Stimulated activated CD4-positive, alpha-beta T cell treated with anti-CD3 and anti-CD28 coated beads, TNF-alpha, amount 100 ng/mL, for 1 hour (primary cell): ENCODE data around the gene MRPS10.
"Not testable (repeated sequence)": the region's sequence is repeated elsewhere in the genome, so short reads cannot be mapped to it uniquely, and the experiment has no call there.

Experiments
- DNase-seq, 3 donors: peaks; one replicate each; pipeline ENCODE4 v3.0.0-alpha.2; 2020; ENCODE audit warnings: low read depth in 3 of 3, low spot score in 1 of 3

MRPS10 gene

DNA sequence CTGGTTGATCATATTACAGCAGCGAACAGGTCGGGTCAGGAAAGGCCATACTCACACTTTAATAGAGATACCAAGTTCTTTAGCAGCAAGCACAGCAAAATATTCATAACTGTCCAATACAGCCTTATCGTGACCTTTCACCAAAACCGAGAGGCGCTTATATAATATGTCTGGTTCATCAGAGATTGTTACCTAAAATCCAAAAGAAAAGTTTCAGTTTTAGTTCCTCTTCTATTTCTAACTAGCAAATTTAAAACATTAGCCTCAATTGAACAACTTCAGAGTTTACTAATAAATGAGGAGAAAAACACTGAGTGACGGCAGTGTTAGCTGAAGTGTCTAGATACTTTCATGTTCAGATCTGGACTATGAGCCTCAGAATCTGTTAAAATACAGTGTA, 5.9 kb downstream of the MRPS10 start:
- DNase-seq = no peak

DNA sequence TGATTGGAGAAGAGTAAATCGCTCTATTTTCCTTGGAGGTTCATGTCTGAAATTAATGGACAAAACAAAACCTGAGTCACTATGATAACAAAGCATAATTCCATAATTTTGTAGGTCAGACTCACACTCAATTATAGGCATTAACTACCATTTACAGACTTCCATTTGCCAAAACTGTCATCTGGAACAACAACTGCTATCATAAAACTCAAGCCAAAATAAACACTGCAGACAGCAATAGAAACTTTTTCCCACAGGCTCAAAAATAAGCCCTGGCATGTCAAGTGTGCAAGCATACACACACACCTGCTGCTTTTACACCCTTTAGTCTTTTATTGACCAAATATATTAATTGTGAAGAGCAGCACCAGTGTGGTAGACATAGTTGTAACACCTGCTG, 7.1 kb downstream of the MRPS10 start:
- no peak for DNase-seq

DNA sequence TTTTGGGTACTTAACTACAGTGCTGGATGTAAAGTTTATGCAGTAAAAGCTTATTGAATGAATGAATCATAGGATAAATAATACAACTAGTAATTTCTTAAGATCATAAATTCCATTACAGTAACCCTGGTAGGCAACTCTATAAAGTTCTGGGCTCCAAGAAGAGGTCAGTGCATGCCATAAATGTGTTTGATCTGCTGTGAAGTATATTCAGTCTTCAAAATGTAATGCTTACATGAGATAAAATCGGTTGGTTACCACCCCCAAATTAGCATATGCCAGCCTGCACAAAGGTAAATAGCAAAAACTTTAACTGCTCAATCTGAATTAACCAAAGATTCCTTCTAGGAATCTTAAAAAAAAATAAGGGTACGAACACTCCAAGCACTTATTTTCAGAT, 10.1 kb downstream of the MRPS10 start:
- not testable (repeated sequence) for DNase-seq

DNA sequence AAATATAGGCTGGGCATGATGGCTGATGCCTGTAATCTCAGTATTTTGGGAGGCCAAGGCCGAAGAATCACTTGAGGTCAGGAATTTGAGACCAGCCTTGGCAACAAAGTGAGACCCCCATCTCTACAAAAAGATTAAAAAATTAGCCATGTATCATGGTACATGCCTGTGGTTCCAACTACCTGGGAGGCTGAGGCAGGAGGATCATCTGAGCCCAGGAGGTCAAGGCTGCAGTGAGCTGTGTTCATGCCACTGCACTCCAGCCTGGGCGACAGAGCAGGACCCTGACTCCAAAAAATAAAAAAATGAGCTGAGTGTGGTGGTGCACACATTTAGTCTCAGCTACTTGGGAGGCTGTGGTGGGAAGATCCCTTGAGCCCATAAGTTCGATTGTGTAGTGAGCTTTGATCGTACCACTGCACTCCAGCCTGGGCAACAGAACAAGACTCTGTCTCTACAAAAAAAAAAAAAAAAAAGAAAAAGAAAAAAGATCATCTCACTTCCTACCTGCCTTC, 12.8 kb downstream of the MRPS10 start:
- no peak for DNase-seq

DNA sequence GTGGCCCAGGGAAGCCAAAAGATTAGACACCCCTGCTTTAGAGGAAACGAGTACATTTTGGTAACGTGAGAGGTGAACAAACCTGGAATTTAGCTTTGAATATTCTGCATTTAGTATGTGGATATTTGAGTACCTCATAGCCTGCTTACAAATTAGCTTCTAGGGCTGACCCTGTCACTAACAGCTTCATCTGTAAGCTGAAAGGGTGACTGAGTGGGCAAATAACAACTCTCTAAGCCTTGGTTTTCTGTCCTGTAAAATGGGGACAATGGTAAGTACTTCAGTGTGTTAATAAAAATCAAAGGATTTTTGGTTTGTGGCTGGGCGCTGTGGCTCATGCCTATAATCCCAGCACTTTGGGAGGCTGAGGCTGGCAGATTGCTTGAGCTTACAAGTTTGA, 14.5 kb downstream of the MRPS10 start:
- DNase-seq = no peak

DNA sequence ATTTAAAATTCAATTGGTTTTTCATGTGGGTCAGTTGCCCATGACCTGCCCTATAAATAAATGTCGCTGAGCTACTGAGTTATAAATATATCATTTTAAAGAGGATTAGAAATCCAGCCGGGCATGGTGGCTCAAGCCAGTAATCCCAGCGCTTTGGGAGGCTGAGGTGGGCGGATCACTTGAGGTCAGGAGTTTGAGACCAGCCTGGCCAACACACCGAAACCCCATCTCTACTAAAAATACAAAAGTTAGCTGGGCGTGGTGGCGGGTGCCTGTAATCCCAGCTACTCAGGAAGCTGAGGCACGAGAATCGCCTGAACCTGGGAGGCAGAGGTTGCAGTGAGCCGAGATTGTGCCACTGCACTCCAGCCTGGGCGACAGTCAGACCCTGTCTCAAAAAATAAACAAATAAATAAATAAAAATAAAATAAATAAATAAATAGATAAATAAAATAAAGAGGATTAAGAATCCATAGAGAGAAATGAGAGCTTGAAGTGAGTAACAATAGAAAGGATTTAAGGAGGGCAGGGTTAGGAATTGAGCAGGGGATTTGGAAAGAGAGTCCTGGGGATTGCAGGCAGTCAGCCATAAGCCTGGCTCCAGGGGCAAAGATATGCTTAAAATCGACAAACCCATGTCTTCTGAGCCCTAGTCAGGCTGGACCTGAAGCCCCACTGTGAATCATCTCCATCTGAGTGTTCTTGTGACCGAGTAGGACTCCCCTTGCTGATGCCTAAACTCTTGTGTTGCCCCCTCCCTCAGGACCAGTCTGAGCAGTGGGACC, 15.3 kb downstream of the MRPS10 start:
- DNase-seq = not testable (repeated sequence)

DNA sequence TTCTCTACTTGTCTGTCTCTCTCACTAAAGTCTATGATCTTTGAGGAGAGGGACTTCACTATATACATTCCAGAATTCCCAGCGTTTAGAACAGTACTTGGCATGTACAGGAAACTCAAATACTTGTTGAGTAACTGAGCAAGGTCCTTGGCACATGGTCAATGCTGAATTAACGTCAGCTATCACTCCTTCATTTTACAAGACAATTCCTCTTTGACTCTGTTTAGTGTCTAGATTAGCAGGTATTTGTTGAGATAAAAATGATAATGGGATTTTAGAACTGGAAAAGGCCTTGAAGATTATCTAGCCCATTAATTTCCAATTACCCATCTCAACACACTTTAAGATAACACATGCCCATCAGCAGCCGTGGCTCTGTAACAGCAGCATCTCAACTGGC, 16.3 kb downstream of the MRPS10 start:
- DNase-seq = no peak

DNA sequence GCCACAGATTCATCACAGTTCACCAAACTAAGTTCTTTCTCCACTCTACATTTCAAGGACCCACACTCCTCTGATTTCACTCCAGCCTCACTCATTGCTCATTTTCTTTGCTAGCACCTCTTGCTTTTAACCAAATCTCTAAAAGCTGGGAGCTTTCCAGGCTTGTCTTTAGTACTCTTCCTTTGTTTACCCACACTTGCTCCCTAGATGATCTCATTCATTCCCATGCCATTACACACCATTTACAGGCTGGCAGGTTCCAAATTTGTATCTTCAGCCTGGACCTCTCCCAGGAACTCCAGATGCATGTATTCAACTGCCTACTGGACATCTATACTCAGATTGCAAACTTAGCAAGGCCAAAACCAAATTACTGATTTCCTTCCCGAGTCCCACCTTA, 17.6 kb downstream of the MRPS10 start:
- no peak for DNase-seq

DNA sequence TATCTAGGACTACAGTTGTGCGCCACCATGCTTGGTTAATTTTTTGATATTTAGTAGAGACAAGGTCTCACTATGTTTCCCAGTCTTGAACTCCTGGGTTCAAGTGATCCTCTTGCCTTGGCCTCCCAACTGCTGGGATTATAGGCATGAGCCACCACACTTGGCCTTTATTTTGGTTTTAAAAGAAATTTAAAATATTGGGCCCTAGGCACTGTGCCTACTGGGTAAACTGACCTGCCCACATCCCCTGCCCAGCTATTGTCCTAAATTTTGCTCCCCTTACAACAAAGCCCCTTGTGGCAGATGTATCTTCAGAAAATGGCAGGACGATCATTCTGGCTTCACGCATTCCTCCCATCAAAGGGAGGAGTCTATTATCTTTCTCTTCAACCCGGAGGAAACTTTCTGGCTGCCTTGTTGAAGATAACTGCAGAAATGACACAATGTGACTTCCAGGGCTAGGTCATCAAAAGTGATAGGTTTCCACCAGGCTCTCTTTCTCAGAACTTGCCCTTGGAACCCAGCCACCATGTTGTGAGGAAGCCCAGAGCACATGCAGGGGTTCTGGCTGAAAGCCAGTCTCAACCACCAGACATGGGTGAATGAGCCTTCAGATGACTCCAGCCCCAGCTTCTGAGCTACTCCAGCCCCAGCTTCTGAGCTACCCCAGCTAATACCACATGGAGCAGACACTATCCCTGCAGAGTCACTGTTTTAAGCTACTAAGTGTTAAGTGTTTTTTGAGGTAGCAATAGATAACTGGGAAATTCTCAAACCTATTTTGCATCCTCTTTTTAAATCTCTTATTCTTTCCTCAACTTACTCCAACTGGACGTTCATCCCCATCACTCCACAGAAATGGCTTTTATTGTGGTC, 18.3 kb downstream of the MRPS10 start:
- no peak for DNase-seq

DNA sequence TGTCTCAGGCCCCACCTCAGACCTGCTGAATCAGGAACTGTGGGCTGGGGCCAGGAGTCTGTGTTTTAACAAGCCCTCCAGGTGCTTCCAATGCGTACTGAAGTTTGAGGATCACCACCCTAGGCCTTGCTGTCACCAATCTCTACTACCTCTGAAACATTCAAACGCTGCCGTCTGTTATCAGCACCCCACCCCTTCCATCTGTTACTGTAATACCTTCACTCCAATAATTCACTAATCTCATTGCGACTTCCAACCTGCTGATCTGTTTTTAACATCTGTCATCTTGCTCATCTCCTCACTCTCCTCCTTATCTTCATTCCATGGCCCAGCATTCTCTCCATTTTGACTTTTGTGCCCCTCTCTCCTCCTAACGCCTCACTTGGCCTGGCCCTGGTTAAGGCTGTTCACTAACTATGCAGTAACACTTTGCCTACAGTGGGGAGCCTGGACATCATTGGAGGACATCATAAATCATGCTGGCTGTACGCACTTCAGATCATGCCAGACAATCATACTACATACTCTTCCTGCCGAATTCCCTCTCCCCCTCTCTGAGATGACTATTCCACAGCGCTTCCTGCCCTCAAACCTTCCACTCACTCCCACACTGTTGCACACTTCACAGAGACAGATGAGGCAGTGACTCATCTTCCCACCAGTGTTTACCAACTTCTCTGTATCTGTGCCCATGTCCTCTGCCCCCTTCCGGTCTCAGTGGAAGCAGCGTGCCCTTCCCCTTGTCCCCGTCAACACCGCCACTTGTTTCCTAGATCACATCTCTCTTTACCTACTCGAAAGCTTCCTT, 19.9 kb downstream of the MRPS10 start:
- DNase-seq = no peak

DNA sequence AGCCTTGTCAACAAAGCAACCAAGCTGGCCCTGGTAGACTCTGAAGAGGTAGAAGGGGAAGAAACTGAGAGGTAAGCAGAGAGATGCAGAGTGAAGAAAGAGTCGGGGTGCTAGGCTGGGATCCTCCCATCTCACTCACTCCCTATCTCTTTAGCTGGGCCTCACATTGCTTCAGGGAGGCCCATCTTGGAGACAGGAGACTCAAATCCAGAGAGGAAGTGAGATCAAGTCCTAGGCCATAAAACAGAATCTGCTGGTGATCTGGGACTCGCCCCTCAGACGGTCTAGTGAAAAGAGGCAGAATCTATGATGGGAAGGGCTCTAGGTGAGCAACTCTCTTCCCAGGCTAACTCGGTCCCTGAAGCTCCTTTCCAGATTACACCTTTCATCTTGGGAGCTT, 22.2 kb downstream of the MRPS10 start:
- no peak for DNase-seq

DNA sequence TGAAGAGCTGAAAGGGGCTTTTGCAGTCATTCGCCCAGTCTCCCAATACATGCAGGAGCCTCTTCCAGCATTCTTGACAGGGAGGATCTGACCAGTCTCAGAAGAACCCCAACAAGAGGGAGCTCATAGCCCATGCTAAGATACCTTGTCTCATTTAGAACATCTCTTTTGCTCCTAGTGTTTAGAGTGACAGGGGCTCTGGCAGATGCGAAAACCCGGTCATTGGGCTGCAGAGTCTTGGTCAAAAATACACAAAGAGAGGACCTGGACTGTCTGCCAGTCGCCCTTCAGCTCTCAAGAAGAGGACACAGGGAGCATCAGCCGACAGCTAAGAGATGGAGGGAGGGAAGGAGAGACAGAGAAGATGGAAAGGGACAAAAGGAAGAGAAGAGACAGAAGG, 23.6 kb downstream of the MRPS10 start:
- DNase-seq = no peak

DNA sequence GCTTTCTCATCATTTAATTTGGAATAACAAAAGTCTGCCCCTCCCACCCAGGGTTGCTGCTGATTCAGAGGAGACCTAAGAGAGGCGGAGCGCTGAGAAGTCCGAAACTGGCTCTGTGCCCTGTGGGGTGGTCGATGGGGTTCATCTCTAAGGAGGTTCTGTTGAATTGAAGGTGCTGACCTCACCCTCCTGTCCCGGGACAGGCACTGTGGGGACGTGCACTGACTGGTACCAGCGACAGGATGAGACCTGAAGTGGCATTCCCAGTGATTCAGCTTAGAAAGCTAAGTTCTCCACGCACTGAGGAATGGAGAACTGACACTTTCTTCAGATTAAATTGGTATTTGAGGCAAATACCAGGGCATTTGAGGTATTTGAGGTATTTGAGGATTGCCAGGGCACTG, 24.2 kb downstream of the MRPS10 start:
- DNase-seq = no peak

DNA sequence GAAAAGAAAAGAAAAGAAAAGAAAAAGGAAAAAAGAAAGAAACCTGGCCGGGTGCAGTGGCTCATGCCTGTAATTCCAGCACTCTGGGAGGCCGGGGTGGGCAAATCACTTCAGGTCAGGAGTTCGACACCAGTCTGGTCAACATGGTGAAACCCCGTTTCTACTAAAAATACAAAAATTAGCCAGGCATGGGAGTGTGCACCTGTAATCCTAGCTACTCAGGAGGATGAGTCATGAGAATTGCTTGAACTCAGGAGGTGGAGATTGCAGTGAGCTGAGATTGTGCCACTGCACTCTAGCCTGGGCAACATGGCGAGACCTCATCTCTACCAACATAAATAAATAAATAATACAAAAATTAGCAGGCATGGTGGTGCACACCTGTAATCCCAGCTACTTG, 25.3 kb downstream of the MRPS10 start:
- not testable (repeated sequence) for DNase-seq

DNA sequence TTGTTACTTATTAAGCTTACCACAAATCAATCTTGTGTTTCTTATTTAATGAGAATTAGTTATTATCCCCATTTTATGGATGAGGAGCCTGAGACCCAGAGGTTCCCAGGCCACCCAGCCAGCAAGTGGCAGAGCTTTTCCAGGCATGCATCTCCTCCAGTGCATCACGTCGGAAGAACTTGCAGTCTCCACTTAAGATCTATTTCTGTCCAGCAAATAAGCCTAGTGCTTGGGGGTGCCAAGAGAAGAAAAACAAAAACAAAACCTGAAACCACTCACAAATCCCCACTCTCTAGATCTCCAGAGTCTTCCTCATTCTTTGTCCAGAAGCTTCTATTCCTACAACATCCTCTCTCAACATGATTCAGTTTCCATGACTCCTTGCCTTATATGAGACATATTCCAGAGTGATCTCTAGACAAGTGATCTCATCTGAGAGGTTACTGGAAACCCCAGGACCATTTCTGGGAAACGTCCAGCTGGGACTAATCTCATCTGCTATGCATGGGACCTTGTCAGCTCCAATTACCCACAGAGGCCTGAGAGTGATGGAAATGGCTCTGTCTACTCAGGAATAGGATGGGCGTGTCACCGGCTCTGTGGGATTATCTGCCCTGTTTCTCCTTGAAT, 27.0 kb downstream of the MRPS10 start:
- no peak for DNase-seq

DNA sequence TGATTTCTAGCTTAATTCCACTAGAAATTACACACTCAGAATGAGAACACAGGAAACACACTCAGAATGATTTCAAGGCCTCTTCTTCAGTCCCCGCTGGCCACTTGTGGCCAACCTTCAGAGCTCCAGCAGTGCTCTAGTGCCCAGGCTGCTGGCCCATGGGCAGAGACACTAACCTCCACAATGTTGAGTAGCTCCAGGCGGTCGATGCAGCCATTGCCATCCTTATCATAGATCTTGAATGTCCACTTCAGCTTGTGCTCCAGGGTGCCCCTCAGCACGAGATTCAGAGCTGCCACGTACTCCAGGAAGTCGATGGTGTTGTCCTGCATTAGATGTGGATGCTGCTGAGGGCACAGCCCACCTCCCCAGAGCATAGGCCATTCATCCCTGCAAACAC, 29.3 kb downstream of the MRPS10 start:
- DNase-seq = no peak

DNA sequence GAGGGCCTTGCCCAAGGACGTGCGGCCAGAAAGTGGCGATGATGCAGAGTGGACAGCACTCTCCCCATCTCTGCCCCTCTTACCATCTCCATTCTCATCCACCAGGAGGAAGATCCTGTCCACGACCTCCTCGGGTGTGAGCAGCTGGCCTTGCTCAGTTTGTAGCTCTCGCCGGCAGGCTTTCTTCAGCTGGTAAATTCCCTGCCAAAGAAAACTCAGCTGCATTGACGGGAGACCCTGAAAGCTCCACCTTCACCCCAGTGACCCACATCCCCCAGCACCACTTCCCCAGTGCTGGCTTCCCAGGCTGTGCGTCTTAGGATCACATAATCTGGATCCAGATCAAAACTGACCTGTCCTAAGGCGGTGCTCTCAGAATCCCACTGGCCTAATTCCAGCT, 32.1 kb downstream of the MRPS10 start:
- DNase-seq = no peak

DNA sequence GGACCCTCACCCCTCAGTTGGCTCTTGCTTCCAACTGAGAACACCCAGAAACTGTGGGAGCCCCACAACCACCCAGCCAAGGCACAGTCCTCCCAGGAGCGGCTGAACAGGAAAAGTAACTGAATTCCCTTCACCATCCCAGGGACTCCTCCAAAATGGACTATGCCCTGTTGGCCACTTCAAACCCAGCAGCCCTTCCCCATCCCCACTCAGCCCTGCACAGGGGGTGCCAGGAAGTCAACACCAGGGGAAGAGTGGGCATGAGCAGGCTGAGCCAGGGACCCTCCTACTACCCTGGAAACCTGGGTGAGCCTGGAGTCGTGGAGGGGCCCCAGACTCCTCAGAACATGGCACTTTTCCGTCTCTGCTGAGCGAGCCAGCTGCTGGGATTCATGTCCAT, 33.2 kb downstream of the MRPS10 start:
- DNase-seq = no peak

DNA sequence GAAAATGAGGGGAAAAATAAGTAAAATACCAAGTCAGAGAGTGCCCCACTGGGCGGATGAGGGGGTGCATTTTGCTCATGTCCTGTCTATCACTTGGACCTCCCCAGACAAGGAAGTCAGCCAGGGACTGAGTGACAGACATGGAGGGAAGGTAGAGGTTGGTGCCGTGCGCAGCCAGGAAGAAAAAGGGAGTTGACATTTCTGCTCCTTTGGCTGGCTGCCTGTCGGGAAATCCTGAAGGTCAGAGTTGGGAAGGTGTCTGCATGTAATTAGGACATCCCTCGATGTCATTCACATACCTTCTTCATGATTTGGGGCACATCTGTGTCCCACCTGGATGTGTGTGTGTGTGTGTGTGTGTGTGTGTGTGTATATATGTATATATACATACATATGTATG, 35.6 kb downstream of the MRPS10 start:
- DNase-seq = no peak

DNA sequence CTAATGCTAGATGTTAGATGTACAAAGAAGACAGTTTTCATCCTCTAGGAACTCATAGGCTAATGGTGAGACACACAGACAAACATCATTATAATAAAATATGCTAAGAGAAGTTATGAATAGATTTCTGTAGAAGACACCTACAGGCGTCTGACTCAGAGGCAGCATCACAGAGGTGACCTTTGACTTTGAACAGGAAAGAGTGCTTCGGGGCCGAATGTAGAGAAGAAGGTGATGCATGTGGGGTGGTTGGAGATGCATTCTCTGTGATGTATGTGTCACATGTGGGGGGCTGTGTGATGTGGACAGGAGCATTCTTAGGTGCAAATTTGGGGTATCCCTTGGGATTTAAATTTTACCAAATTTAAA, 37.7 kb downstream of the MRPS10 start:
- no peak for DNase-seq
